PC-3 (cell line): ENCODE data around the gene ATG7. TPM values are rescaled to one million over a fixed set of nuclear protein-coding genes. Genes with fewer than 3 reads are reported as not detected.

Experiments
- ATAC-seq: fragments of 200-7000 bp; cut with Tn5 transposase; 2 replicates; pipeline ENCODE4 v1.9.1; 2020; ENCODE audit warnings: mild to moderate bottlenecking, moderate library complexity
- BruUV-seq: library from RNA; stranded (reverse); fragments of 400-500 nt; replicated peaks from 2 replicates; lab custom pipeline; 2021; lab: Mats Ljungman, UMichigan
- CTCF ChIA-PET: fragments of 300-600 bp; sonication (Branson Sonifier 250); formaldehyde crosslinking; loops from one replicate; lab custom pipeline; 2022; ENCODE audit warnings: antibody characterized with exemption; lab: Charles Lee
- POLR2A ChIA-PET: fragments of 300-600 bp; sonication (Branson Sonifier 250); formaldehyde crosslinking; loops from one replicate; lab custom pipeline; 2022; ENCODE audit warnings: antibody characterized with exemption; ENCODE audit not compliant: unreplicated experiment; lab: Charles Lee
- DNase-seq: peaks from one replicate; pipeline ENCODE4 v3.0.0-alpha.2; 2015
- H2AFZ ChIP-seq: fragments of 300-600 bp; sonication (generic); 2 replicates; pipeline ENCODE4 v1.6.0; 2016; ENCODE audit warnings: antibody characterized with exemption, low read length
- H3F3A ChIP-seq: fragments of 300-600 bp; sonication (generic); one replicate; pipeline ENCODE4 v1.6.0; 2017; ENCODE audit warnings: antibody characterized with exemption, low read length, control low read depth, mild to moderate bottlenecking; ENCODE audit not compliant: unreplicated experiment
- H3K27ac ChIP-seq: fragments of 300-600 bp; sonication (generic); 2 replicates; pipeline ENCODE4 v1.5.1; 2016; ENCODE audit warnings: mild to moderate bottlenecking, low read length
- H3K27me3 ChIP-seq: fragments of 300-600 bp; sonication (generic); 2 replicates; pipeline ENCODE4 v1.6.1; 2016; ENCODE audit warnings: low read length, mixed read lengths
- H3K36me3 ChIP-seq: fragments of 300-600 bp; sonication (generic); 2 replicates; pipeline ENCODE4 v1.6.1; 2016; ENCODE audit warnings: low read depth, mixed run types, low read length, mixed read lengths
- H3K4me1 ChIP-seq: fragments of 300-600 bp; sonication (generic); 2 replicates; pipeline ENCODE4 v1.5.1; 2016; ENCODE audit warnings: low read length; ENCODE audit not compliant: insufficient read depth
- H3K4me2 ChIP-seq: fragments of 300-600 bp; sonication (generic); 2 replicates; pipeline ENCODE4 v1.6.0; 2016; ENCODE audit warnings: low read length
- H3K4me3 ChIP-seq: fragments of 300-600 bp; sonication (generic); 2 replicates; pipeline ENCODE4 v1.5.1; 2016; ENCODE audit warnings: mild to moderate bottlenecking, low read length, mixed read lengths
- H3K79me2 ChIP-seq: fragments of 300-600 bp; sonication (generic); 2 replicates; pipeline ENCODE4 v1.6.1; 2017; ENCODE audit warnings: low read length, mixed read lengths
- H3K9ac ChIP-seq: fragments of 300-600 bp; sonication (generic); 2 replicates; pipeline ENCODE4 v1.6.0; 2016; ENCODE audit warnings: mild to moderate bottlenecking, low read length
- H3K9me2 ChIP-seq: fragments of 300-600 bp; sonication (generic); replicated peaks from 2 replicates; pipeline ENCODE4 v1.6.1; 2016; ENCODE audit warnings: mixed run types, low read length, mixed read lengths
- H3K9me3 ChIP-seq: fragments of 300-600 bp; sonication (generic); 2 replicates; pipeline ENCODE4 v1.6.1; 2016; ENCODE audit warnings: low read length, mixed read lengths
- H4K20me1 ChIP-seq: fragments of 300-600 bp; sonication (generic); 2 replicates; pipeline ENCODE4 v1.6.1; 2016; ENCODE audit warnings: low read length, mixed read lengths
- EZH2 ChIP-seq: fragments of 300-600 bp; sonication (generic); IDR thresholded peaks from one replicate; pipeline ENCODE4 v1.6.1; 2017; ENCODE audit warnings: antibody characterized with exemption, mild to moderate bottlenecking, low read length; ENCODE audit not compliant: unreplicated experiment
- EZH2phosphoT487 ChIP-seq: fragments of 300-600 bp; sonication (generic); IDR thresholded peaks from 2 replicates; pipeline ENCODE4 v1.6.1; 2018; ENCODE audit warnings: mild to moderate bottlenecking, antibody characterized with exemption, low read length, borderline replicate concordance
- intact Hi-C: fragments of 100-400 bp; cut with micrococcal nuclease; formaldehyde crosslinking; loops from 2 replicates; pipeline ENCODE4 v1.9.0; 2023
- total RNA-seq: library from RNA; depleted of rRNA; stranded (reverse); fragments of >200 nt; gene quantifications from 2 replicates; pipeline ENCODE4 v1.2.3, GENCODE V29; 2014
- TF ChIP-seq, protein P1 (sequence below): fragments of 300-600 bp; sonication (generic); conservative IDR thresholded peaks from 2 replicates; pipeline ENCODE4 v1.5.1; 2017; ENCODE audit warnings: antibody characterized with exemption, low read depth, mild to moderate bottlenecking, low read length

Gene ATG7
- total RNA-seq, 1 experiment from 2014 or later = 36.5 TPM

GRCh38 chr3:11415099-11415498 is 142.9 kb downstream of the ATG7 start:
- Histone ChIP-seq H3K36me3 (no peaks in the 10 kb centered on the region), H3K9ac (no peak overlapping the region), H2AFZ (no peak overlapping the region), H3K27me3 (no peaks in the 10 kb centered on the region), H3K4me2 (no peak overlapping the region), H3F3A (no peaks in the 10 kb centered on the region), H3K9me3 (no peaks in the 10 kb centered on the region), H3K27ac (no peak overlapping the region), H3K79me2 (no peaks in the 10 kb centered on the region; the same call in 1 of the 2 replicates), H3K4me1 (no peaks in the 10 kb centered on the region), H4K20me1 (no peaks in the 10 kb centered on the region), H3K9me2 (no peaks in the 10 kb centered on the region), H3K4me3 (no peak overlapping the region)
- DNase-seq (no peak), ATAC-seq (no peak)
- ChIA-PET POLR2A (no interaction called here), CTCF (no interaction called here)
- no TSS peak for BruUV-seq
- intact Hi-C loops = no loop called here
- TF ChIP-seq, protein P1, sequence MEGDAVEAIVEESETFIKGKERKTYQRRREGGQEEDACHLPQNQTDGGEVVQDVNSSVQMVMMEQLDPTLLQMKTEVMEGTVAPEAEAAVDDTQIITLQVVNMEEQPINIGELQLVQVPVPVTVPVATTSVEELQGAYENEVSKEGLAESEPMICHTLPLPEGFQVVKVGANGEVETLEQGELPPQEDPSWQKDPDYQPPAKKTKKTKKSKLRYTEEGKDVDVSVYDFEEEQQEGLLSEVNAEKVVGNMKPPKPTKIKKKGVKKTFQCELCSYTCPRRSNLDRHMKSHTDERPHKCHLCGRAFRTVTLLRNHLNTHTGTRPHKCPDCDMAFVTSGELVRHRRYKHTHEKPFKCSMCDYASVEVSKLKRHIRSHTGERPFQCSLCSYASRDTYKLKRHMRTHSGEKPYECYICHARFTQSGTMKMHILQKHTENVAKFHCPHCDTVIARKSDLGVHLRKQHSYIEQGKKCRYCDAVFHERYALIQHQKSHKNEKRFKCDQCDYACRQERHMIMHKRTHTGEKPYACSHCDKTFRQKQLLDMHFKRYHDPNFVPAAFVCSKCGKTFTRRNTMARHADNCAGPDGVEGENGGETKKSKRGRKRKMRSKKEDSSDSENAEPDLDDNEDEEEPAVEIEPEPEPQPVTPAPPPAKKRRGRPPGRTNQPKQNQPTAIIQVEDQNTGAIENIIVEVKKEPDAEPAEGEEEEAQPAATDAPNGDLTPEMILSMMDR = no peak
- no peak for TF ChIP-seq EZH2
- no peak for TF ChIP-seq EZH2phosphoT487

GRCh38 chr3:11420066-11420465 is 147.9 kb downstream of the ATG7 start:
- no peaks in the 10 kb centered on the region for H3F3A ChIP-seq
- H3K4me3 ChIP-seq = no peak overlapping the region
- ATAC-seq = no peak
- no peak overlapping the region for H3K27ac ChIP-seq
- no peaks in the 10 kb centered on the region; the same call in 1 of the 2 replicates for H3K79me2 ChIP-seq
- intact Hi-C loops = no loop called here
- no peak overlapping the region for H3K4me2 ChIP-seq
- H3K9me3 ChIP-seq = no peaks in the 10 kb centered on the region
- H3K4me1 ChIP-seq = no peaks in the 10 kb centered on the region
- no peak for TF ChIP-seq EZH2phosphoT487
- H2AFZ ChIP-seq = no peak overlapping the region
- ChIA-PET POLR2A (no interaction called here), CTCF (no interaction called here)
- no peaks in the 10 kb centered on the region for H4K20me1 ChIP-seq
- DNase-seq = no peak
- no peaks in the 10 kb centered on the region for H3K27me3 ChIP-seq
- no peaks in the 10 kb centered on the region for H3K9me2 ChIP-seq
- no peak overlapping the region for H3K9ac ChIP-seq
- BruUV-seq = no TSS peak
- no peaks in the 10 kb centered on the region for H3K36me3 ChIP-seq

GRCh38 chr3:11422291-11422690 is 150.1 kb downstream of the ATG7 start:
- Histone ChIP-seq H4K20me1 (no peaks in the 10 kb centered on the region), H3K27ac (no peak overlapping the region), H3K4me1 (no peaks in the 10 kb centered on the region), H2AFZ (no peak overlapping the region), H3K9me3 (no peaks in the 10 kb centered on the region), H3K9ac (no peak overlapping the region), H3K79me2 (no peaks in the 10 kb centered on the region; the same call in 1 of the 2 replicates), H3K4me3 (no peak overlapping the region), H3K9me2 (no peaks in the 10 kb centered on the region), H3F3A (no peaks in the 10 kb centered on the region), H3K4me2 (no peak overlapping the region), H3K27me3 (no peaks in the 10 kb centered on the region), H3K36me3 (no peaks in the 10 kb centered on the region)
- no TSS peak for BruUV-seq
- no peak for ATAC-seq
- TF ChIP-seq EZH2phosphoT487 (no peak), EZH2 (no peak)
- TF ChIP-seq, protein P1 = no peak
- ChIA-PET POLR2A (no interaction called here), CTCF (no interaction called here)
- intact Hi-C loops = no loop called here
- DNase-seq = no peak
